Right lobe of liver (tissue), 4 donors: Measurements from ENCODE around the gene ARFIP1.

Experiments
- CTCF ChIP-seq, 4 donors: fragments of 200-600 bp in 3 of 4; fragments of 450-650 bp in 1 of 4; IDR thresholded peaks; one replicate each; pipeline versions ENCODE4 v1.5.1 to v1.8.0; 2016 to 2022; ENCODE audit warnings: antibody characterized with exemption in 4 of 4, mild to moderate bottlenecking in 2 of 4
- POLR2A ChIP-seq: fragments of 450-650 bp; IDR thresholded peaks from one replicate; pipeline ENCODE4 v1.6.1; 2017; ENCODE audit warnings: antibody characterized with exemption, mild to moderate bottlenecking
- donor health status: DM: no; HTN: no; CAD: no.
- donor health status: DM: no; HTN: no; CAD: no.
- donor health status: DM: no; HTN: yes; CAD: no.

DNA sequence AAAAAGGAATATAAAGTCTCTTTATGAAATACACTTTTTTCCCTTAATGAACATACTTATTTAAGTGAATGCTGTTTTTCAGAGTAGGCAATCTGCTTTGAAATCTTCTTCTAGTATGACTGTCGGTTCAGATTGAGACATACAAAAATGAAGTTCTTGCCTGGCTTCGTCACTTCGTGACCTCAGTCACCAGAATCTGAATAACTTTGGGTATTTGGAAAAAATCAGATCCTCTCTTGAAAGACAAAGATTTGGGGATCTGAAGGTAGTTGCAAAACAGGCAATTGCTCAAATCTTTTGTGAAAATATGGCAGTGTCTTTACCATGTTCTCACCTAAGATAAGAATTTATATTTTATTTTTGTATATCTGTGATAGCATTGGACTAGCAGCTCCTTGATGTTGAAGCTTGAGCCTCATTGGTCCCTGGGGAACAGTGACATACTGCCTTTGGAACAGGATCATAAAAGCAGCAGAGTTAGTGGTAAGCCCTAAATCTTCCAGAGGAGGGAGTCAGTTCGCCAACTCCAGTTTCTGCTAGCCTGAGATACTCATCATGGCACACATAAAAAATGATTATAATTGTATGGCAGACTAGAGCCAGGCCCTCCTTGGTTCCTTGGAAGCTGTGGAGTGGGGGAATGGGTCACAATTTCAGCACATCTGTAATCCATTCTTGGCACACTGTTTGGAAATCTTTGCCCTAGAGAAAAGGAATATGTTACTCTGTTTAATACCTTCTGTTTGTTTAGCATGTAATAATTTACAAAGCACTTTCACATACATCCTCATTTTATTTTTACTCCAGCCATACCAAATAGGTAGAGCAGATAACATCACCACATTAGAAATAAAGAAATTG, 5.0 kb downstream of the ARFIP1 start:
- TF ChIP-seq CTCF (IDR thresholded peaks at IDR 0.05) (no peak), POLR2A (no peak)
